Fibroblast of the aortic adventitia (primary cell): ENCODE results near the gene FAM53B. TPM values are rescaled to one million over a fixed set of nuclear protein-coding genes. Genes with fewer than 3 reads are reported as not detected.

Source experiments
- DNase-seq: peaks from one replicate; pipeline ENCODE4 v3.0.0-alpha.2; 2010; ENCODE audit warnings: low read depth
- H3K4me3 ChIP-seq: 2 replicates; pipeline ENCODE4 v1.5.1; 2011; ENCODE audit warnings: low read depth, mild to moderate bottlenecking, control low read depth, low read length, moderate library complexity
- total RNA-seq: library from RNA; depleted of rRNA; stranded (reverse); fragments of >200 nt; gene quantifications from 2 replicates; pipeline ENCODE4 v1.2.3, GENCODE V29; 2012; ENCODE audit warnings: low replicate concordance
- TF ChIP-seq, protein P1 (sequence below): IDR thresholded peaks from 2 replicates; pipeline ENCODE4 v1.5.1; 2011; ENCODE audit warnings: mild to moderate bottlenecking, low read length, control low read depth, inconsistent platforms; ENCODE audit not compliant: insufficient read depth

FAM53B gene
- total RNA-seq, 1 donor, result 9.2 TPM

DNA sequence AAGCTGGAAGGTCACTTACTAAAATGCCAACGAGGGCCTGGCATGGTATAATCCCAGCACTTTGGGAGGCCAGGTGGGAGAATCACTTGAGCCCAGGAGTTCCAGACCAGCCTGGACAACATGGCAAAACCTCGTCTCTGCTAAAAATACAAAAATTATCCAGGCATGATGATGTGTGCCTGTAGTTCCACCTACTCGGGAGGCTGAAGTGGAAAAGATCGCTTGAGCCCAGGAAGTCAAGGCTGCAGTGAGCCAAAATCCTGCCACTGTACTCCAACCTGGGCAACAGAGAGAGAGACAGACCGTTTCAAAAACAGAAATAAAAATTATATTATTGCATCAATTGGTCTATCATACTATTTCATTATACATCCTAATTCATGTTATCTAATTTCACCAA lies 18.1 kb upstream of the FAM53B start:
- no peak for DNase-seq
- no peak overlapping the region for H3K4me3 ChIP-seq
- TF ChIP-seq, protein P1, sequence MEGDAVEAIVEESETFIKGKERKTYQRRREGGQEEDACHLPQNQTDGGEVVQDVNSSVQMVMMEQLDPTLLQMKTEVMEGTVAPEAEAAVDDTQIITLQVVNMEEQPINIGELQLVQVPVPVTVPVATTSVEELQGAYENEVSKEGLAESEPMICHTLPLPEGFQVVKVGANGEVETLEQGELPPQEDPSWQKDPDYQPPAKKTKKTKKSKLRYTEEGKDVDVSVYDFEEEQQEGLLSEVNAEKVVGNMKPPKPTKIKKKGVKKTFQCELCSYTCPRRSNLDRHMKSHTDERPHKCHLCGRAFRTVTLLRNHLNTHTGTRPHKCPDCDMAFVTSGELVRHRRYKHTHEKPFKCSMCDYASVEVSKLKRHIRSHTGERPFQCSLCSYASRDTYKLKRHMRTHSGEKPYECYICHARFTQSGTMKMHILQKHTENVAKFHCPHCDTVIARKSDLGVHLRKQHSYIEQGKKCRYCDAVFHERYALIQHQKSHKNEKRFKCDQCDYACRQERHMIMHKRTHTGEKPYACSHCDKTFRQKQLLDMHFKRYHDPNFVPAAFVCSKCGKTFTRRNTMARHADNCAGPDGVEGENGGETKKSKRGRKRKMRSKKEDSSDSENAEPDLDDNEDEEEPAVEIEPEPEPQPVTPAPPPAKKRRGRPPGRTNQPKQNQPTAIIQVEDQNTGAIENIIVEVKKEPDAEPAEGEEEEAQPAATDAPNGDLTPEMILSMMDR, result no peak

DNA sequence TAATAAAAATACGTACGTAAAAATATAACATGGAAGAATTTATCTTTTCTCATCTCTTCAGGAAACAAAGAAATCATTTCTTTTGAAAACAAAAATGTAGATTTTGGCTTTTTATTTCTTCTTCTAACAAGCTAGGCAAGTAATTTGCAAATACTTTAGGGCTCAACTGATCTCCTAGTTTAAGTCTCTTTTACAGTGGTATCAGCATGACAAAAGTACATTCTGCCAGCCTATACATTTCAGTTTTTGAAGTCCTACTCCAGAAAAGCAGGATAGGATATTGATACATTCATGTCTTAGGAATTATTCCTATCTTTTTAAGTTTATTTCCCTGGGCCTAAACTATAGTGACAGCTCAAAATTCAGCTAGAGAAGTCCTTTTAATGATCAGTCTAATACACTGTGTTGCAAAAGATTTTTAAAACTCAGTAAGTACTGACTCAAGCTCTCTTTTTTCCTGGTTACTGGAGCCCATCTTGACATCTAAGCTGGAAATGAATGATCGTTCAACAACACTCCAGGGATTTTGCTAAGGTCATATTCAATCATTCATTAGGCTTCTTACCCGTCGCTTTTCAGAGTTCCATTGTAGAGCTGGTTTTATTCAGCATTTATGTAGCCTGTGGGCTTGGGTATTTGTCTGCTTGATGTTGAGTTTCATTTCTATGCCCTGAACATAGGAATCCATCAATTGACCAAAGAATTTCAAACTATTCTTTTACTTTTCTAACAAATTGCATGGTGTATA lies 12.2 kb upstream of the FAM53B start:
- no peak for DNase-seq
- H3K4me3 ChIP-seq, result no peak overlapping the region
- TF ChIP-seq, protein P1, result no peak

DNA sequence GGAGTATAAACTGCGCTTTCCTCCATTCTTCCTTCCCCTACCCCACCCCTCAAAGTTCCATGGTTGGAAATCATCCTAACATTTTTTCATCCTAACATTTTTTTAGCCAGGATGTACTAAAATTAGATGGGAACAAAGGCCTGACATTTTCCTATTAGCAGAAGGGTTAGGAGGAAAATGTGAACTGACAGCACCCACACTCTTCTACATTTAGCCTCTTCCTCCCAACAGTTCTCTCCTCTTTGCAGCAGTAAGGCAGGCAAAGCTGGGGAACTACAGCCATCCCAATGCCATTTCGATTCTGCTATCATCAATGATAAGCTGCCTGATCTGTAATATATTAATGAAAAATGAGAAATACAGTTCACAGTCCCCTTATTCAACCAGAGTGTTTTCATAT lies 11.4 kb upstream of the FAM53B start:
- TF ChIP-seq, protein P1, result no peak
- H3K4me3 ChIP-seq, result no peak overlapping the region
- DNase-seq, result no peak

DNA sequence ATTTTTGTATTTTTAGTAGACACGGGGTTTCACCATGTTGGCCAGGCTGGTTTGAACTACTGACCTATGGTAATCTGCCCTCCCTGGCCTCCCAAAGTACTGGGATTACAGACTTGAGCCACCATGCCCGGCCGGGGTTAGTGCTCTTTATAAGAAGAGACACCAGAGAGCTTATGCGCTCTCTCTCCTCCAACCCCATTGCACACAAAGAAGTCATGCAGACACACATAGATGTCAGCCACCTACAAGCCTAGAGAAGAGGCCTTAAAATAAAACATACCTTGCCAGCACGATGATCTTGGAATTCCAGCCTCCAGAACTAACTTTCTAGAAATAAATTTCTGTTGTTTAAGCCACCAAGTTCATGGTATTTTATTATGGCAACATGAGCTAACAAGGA lies 10.0 kb upstream of the FAM53B start:
- H3K4me3 ChIP-seq, result no peak overlapping the region
- TF ChIP-seq, protein P1, result no peak
- DNase-seq, result no peak

DNA sequence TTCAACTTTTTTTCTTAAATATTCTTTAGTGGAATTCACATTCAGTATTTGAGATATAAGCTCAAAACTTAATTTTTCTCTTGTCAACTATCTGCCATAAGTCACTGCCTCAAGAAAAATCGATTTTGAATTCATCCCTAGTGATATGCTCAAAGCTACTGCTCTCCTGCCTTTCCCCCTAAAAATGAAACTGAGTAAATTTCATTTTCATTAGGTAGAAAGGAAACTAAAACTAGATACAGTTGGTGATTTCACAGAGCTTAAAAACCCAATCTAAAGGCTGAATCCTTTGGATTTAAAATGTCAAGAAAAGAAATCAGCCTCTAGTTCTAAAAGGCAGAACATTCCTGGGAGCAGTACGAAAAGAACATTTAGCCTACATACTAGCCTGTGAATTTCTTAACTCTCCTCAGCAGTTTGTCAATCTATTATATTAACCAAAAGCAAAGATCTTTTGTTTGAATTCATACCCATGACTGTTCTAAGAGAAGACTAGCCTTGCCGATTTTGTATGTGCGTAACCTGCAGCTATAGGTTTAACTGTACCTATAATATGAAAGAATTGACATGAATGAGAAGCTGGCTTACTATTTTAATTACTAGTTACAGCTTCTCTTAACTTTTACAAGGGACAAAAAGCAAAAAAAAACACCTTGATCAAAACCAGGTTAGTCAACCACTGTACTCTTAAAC lies 4.9 kb upstream of the FAM53B start:
- H3K4me3 ChIP-seq, result no peak overlapping the region
- TF ChIP-seq, protein P1, result no peak
- DNase-seq, result no peak

DNA sequence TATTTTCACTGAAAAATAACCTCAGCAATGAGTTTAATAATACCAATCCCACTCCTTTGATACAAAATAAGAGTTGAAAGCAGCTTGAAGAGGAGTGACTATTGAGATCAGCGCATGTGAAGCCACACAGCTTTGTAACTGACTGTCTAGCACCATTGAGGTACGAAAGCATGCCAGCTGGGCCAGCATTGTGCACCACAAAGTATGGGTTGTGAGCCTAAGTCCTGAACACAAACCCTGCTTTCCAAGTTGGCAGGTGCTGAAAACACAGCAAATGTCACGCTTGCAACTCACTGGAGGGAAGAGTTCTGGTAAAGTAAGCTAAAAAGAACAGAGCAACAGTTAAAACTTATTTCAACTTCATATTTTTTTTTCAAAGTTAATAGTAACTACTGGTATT lies 4.0 kb upstream of the FAM53B start:
- no peak for DNase-seq
- H3K4me3 ChIP-seq, result no peak overlapping the region
- TF ChIP-seq, protein P1, result no peak
